Epithelial cell of esophagus (primary cell): ENCODE results near the gene UNC13C.

Experiments
- DNase-seq: peaks from one replicate; pipeline ENCODE4 v3.0.0; 2010; ENCODE audit warnings: low read depth
- H3K4me3 ChIP-seq: 2 replicates; pipeline ENCODE4 v1.5.1; 2011; ENCODE audit warnings: mild to moderate bottlenecking, low read length, control low read depth
- TF ChIP-seq, protein P1 (sequence below): IDR thresholded peaks from 2 replicates; pipeline ENCODE4 v1.5.1; 2011; ENCODE audit warnings: low read depth, mild to moderate bottlenecking, low read length, control low read depth, inconsistent platforms; ENCODE audit not compliant: insufficient read depth; ENCODE audit errors: missing control alignments

The UNC13C gene

DNA sequence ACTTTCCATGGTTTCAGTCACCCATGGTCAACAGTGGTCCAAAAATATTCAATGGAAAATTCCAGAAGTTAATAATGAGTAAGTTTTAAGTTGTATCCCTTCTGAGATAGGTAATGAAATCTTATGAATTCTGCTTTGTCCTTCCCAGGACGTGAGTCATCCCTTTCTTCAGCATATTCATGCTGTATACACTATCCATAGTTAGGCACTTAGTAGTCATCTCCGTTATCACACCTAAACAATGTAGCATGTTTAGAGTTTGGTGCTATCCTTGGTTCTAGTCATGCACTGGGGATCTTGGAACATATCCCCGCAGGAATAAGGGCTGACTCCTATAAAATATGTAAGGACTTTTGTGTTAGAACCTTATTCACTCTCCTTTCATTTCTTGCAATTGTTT lies 153.2 kb downstream of the UNC13C start:
- TF ChIP-seq, protein P1, sequence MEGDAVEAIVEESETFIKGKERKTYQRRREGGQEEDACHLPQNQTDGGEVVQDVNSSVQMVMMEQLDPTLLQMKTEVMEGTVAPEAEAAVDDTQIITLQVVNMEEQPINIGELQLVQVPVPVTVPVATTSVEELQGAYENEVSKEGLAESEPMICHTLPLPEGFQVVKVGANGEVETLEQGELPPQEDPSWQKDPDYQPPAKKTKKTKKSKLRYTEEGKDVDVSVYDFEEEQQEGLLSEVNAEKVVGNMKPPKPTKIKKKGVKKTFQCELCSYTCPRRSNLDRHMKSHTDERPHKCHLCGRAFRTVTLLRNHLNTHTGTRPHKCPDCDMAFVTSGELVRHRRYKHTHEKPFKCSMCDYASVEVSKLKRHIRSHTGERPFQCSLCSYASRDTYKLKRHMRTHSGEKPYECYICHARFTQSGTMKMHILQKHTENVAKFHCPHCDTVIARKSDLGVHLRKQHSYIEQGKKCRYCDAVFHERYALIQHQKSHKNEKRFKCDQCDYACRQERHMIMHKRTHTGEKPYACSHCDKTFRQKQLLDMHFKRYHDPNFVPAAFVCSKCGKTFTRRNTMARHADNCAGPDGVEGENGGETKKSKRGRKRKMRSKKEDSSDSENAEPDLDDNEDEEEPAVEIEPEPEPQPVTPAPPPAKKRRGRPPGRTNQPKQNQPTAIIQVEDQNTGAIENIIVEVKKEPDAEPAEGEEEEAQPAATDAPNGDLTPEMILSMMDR = no peak
- no peak overlapping the region for H3K4me3 ChIP-seq
- peak; percentile 64 for DNase-seq

DNA sequence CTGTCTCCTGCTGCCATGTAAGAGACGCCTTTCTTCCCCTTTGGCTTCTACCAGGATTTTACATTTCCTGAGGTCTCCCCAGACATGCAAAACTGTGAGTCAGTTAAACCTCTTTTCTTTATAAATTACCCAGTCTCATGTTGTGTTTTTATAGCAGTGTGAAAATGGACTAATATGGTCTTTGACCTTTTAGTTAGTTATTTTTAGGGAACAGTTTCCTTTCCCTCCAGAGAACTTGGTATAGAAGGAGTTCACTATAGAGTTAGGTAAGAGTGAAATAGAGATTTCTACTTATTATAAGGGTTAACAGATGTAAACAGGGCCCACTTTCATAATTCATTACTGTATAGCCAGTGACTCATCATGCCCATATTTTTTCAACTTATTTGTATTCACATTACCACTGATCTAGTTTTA lies 170.9 kb downstream of the UNC13C start:
- H3K4me3 ChIP-seq = no peak overlapping the region
- no peak for DNase-seq
- TF ChIP-seq, protein P1 = no peak

DNA sequence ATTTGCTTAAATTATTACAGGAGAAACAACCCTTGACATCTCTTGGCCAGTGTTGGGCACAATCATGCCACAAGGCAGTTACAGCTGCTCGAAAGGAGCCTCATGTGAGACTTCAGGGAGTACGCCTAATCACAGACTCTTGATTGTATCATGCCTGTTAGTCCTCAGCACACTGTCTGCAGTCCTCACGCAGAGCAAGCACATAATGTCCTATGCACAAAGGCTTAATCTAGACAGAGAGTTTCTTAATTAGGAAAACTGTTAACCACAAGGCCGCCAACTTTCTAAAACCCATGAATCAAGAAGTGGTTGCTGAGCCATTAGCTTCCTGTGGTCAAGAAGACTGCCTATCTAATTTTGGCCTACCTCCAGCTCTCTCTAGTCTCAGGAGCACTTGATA lies 172.0 kb downstream of the UNC13C start:
- no peak overlapping the region for H3K4me3 ChIP-seq
- TF ChIP-seq, protein P1 = no peak
- DNase-seq = no peak

DNA sequence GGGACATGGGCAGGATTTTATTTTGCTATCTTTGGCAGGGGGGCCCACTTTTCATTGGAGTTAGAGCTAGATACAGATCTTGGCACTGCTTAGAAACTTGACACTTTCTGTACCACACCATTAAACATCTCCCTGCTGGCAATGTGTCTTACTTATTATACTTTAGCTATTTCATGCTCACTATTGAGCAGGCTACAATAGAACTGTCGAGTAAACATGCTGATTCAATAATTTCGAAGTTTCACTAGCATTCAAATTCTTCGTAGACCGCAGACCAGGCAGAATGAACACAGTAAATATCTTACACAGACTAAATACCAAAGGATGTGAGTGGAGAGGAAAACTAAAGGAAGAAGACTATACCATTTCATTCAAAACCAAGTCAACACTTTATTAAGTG lies 180.8 kb downstream of the UNC13C start:
- TF ChIP-seq, protein P1 = no peak

DNA sequence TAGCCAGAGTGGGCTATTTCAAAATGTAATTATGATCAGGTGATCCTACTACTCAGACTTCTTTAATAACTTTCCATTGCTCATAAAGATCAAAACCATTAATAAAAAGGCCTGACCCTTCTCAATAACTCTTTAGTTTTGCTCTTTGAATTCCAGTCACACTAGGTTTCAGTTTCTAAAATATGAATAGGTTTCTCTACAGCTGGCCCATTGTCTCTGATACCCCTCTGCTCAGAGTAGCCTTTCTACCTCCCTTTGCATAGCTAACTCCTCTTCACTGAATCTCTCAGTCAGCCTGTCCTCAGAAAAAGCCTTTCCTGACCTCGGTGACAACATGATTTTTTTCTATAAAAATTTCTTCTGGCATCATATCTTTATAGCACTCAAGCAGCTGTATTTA lies 209.1 kb downstream of the UNC13C start:
- no peak for DNase-seq
- TF ChIP-seq, protein P1 = no peak
- H3K4me3 ChIP-seq = no peak overlapping the region

More for the DNA sequence above, 180.8 kb downstream of the UNC13C start:
- no peak overlapping the region for H3K4me3 ChIP-seq
- no peak for DNase-seq

DNA sequence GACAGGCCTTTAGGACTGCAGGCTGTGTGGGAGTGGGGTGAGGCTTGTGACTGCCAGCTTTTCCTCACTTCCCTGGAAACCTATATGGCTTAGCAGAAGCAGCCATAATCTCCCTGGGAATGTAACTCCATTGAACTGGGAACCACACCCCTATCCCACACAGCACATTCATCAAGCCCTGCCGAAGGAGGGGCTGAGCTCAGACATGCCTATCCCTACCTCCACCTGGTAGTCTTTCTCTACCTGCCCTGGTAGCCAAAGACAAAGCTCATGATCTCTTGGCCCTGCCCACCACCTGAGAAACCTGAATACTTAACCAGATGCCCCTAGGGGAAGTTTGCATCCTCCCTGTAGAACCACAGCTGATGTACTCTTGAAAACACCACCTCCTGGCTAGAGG lies 219.8 kb downstream of the UNC13C start:
- TF ChIP-seq, protein P1 = no peak
- no peak overlapping the region for H3K4me3 ChIP-seq
- peak; percentile 1 for DNase-seq

DNA sequence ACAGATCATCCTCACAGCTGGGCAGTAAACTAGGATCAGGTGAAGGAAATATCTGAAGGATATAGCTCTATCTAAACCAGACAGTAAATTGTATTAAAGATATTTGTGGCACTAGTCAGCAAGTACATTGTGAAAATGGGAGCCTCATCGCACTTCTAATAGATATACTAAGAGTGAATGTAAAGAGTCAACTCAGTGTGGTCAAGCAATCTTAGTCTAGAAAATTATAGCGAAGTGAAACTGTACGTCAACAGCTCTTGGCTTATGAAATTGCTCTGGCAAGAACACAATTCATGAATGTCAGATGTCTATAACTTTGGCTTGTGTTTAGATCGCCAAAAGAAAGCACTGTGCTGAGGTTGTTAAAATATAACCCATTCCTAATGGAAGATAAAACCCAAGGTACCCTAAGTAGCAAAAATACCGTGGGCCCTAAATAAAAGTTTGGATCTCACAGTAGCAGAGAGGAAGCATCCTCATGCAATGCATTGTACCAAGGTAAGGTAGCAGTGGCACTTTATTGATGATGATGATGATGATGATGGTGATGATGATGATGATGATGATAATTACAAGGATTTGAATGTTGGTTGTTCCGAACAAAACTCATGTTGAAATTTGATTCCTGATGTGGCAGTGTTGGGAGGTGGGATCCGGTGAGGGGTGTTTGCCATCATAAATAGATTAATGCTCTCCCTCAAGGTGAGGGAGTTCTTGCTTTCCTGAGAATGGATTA lies 228.5 kb downstream of the UNC13C start:
- H3K4me3 ChIP-seq = no peak overlapping the region
- TF ChIP-seq, protein P1 = no peak
- DNase-seq = no peak
